ENCODE results near the gene MYO1F. TPM values are rescaled to one million over a fixed set of nuclear protein-coding genes. Genes with fewer than 3 reads are reported as not detected.

MYO1F gene
- total and polyA plus RNA-seq, 2 of the 13 experiments (the other 11 are each of a cell fraction or from before 2014, with no cell fraction given): 0.09 to 0.13 TPM

GRCh38 chr19:8580710-8581281 lies 3.6 kb upstream of the MYO1F start (continued):
- TF ChIP-seq HIC2 (CRISPR knock-in tag; IDR thresholded peaks at IDR 0.05; ENCODE audit: low read depth) (no peak), ZFP37 (CRISPR knock-in tag; IDR thresholded peaks at IDR 0.05; ENCODE audit: borderline replicate concordance) (no peak), CENPX (CRISPR knock-in tag; IDR thresholded peaks at IDR 0.05) (no peak), ZNF451 (CRISPR knock-in tag; IDR thresholded peaks at IDR 0.05) (no peak), ZNF3 (CRISPR knock-in tag; IDR thresholded peaks at IDR 0.05) (no peak), NPAS2 (CRISPR knock-in tag; IDR thresholded peaks at IDR 0.05; ENCODE audit: borderline replicate concordance) (no peak), TFDP2 (CRISPR knock-in tag; IDR thresholded peaks at IDR 0.05) (no peak), PRMT3 (CRISPR knock-in tag; IDR thresholded peaks at IDR 0.05; ENCODE audit: borderline replicate concordance, low read depth) (no peak), SKI (IDR thresholded peaks at IDR 0.05; ENCODE audit: partially characterized antibody) (peak; percentile 22), CHD2 (IDR thresholded peaks at IDR 0.05; ENCODE audit: low read depth, low read length) (no peak), SRSF4 (IDR thresholded peaks at IDR 0.05; ENCODE audit: low read depth, low read length, poor library complexity, severe bottlenecking) (no peak), CCDC6 (CRISPR knock-in tag; IDR thresholded peaks at IDR 0.05) (no peak), ZNF709 (CRISPR knock-in tag; IDR thresholded peaks at IDR 0.05) (no peak), TOE1 (CRISPR knock-in tag; IDR thresholded peaks at IDR 0.05) (no peak), ZSCAN9 (CRISPR knock-in tag; IDR thresholded peaks at IDR 0.05; ENCODE audit: borderline replicate concordance) (0 out of 2 replicates have a peak, but pooled peaks have one; percentile 44), SRY (CRISPR knock-in tag; IDR thresholded peaks at IDR 0.05) (no peak), ZNF547 (CRISPR knock-in tag; IDR thresholded peaks at IDR 0.05) (no peak), XRCC5 (optimal IDR thresholded peaks at IDR 0.05; ENCODE audit: low read length) (peak; percentile 97), HCFC1 (IDR thresholded peaks at IDR 0.05; ENCODE audit: low read depth, low read length) (no peak), ATRX (CRISPR knock-in tag; IDR thresholded peaks at IDR 0.05; ENCODE audit: borderline replicate concordance) (no peak), ARNT (IDR thresholded peaks at IDR 0.05) (no peak), KDM1A (CRISPR knock-in tag; IDR thresholded peaks at IDR 0.05) (no peak), ATF2 (CRISPR knock-in tag; IDR thresholded peaks at IDR 0.05) (peak; percentile 26; the same call in 1 of the 2 replicates), NBN (conservative IDR thresholded peaks at IDR 0.05) (no peak), ZNF354B (CRISPR knock-in tag; IDR thresholded peaks at IDR 0.05) (no peak), HOMEZ (CRISPR knock-in tag; IDR thresholded peaks at IDR 0.05; ENCODE audit: low read depth) (no peak), ATF5 (CRISPR knock-in tag; IDR thresholded peaks at IDR 0.05; ENCODE audit: low read depth) (no peak)

Measured in HepG2 (cell line).